Measurements from ENCODE around the gene FPR3. TPM values are rescaled to one million over a fixed set of nuclear protein-coding genes. Genes with fewer than 3 reads are reported as not detected.
A peak's percentile ranks its signal among the peaks of the same experiment; 100 is the strongest.

The FPR3 gene
- total RNA-seq, 1 experiment from 2014 or later = not detected

DNA sequence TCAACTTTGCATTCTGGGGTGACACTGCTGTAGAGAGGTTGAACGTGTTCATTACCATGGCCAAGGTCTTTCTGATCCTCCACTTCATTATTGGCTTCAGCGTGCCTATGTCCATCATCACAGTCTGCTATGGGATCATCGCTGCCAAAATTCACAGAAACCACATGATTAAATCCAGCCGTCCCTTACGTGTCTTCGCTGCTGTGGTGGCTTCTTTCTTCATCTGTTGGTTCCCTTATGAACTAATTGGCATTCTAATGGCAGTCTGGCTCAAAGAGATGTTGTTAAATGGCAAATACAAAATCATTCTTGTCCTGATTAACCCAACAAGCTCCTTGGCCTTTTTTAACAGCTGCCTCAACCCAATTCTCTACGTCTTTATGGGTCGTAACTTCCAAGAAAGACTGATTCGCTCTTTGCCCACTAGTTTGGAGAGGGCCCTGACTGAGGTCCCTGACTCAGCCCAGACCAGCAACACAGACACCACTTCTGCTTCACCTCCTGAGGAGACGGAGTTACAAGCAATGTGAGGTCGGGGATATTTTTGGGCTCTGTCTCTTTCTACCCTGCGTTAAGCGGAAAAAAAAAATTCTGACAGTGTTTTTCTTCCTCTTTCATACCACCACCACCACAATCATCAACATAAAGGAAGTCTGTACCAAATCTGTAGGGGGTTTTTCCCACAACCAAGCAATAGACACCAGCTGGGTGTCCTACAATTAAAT is 29.5 kb downstream of the FPR3 start:
- DNase-seq (ENCODE audit: low read depth) = no peak
- in situ Hi-C loops (cut with HindIII; ENCODE audit: low pct_unique_long_range_greater_than_20kb, low sequenced_read_pairs) = no loop called here

DNA sequence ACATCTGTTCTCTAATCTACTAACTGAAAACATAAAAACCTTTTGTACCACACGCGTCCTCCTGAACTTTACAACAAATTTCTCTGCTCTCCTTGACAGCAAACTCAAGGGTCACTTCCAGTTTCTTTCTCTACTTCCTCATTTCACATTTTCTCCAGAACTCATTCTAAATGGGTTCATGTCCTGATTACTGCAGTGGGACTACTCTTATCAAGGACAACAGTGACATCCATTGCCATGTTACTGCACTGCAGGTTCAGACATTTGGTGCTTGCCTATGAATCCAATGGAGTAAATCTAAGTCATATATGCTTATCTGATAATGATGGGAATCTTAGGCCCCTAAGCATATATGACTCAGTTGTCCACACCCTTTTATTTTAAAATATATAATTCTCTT is 35.3 kb downstream of the FPR3 start:
- DNase-seq (ENCODE audit: low read depth) = no peak
- in situ Hi-C loops (cut with HindIII; ENCODE audit: low pct_unique_long_range_greater_than_20kb, low sequenced_read_pairs) = no loop called here

DNA sequence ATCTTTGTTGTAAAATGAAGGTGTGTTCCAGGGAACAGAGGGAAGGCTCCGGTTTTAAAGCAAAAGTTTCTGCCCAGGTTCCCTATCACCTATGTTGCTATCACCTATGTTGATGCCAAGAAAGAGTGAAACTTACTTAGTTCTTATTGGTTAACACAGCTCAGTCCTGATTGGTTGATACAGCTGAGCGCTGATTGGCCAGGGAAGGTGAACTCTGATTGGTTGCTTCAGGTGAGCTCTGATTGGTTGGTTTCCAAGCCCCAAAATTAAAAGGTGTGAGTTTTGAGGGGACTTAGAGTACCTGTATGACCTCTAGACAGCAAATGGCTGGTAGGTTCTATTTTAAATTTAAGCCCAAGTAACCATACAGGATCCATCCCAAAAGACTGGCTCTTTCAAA is 42.2 kb downstream of the FPR3 start:
- in situ Hi-C loops (cut with HindIII; ENCODE audit: low pct_unique_long_range_greater_than_20kb, low sequenced_read_pairs) = no loop called here
- no peak for DNase-seq (ENCODE audit: low read depth)

DNA sequence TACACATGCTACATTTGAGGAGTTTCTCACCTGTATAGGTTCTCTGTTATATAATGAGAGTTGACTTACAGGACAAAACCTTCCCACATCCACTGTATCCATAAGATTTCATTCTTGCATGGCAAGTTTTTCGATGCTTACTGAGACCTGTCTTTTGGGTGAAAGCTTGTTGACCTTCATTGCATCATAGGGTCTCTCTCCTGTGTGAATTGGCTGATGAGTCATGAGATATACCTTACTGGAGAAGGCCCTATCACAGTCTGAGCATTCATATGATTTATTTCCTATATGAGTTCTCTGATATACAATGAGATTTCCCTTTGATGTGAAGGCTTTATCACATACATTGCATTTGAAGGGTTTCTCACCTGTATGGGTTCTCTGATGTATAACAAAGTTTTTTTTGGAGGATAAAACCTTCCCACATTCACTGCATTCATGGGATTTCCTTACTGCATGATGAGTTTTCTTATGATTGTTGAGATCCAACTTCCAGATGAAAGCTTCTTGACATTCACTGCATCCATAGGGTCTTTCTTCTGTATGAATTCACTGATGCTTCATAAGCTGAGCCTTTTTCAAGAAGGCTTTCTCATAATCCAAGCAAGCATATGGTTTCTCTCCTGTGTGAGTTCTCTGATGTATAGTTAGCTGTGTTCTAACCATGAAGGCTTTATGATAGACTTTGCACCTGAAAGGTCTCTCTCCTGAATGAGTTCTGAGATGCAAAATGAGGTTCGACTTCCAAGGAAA is 67.1 kb downstream of the FPR3 start:
- in situ Hi-C loops (cut with HindIII; ENCODE audit: low pct_unique_long_range_greater_than_20kb, low sequenced_read_pairs) = no loop called here
- DNase-seq (ENCODE audit: low read depth) = peak; percentile 10

DNA sequence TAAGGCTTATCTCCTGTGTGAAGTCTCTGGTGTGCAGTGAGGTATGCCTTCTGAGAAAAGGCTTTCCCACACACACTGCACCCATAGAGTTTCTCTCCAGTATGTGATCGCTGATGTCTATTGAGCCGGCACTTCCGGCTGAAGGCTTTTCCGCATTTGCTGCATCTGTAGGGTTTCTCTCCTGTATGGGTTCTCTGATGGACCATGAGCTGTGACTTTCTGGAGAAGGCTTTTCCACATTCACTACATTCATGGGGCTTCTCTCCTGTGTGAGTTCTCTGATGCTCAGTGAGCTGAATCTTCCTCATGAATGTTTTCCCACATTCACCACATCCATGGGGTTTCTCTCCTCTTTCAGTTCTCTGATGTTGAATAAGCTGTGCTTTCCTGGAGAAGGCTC is 78.1 kb downstream of the FPR3 start:
- no peak for DNase-seq (ENCODE audit: low read depth)
- in situ Hi-C loops (cut with HindIII; ENCODE audit: low pct_unique_long_range_greater_than_20kb, low sequenced_read_pairs) = no loop called here

Other genes with a start within 250 kb of the FPR3 start
- gene ZNF175, start 223.9 kb upstream of the FPR3 start, total RNA-seq (2014; rRNA removed; shearing (Covaris generic); ENCODE audit: low replicate concordance) = 2.5 and 10.8 TPM in 2 replicates
- gene SIGLEC5, start 164.8 kb upstream of the FPR3 start, total RNA-seq (2014; rRNA removed; shearing (Covaris generic); ENCODE audit: low replicate concordance) = not detected in 2 replicates
- not detected in 2 replicates for gene SIGLEC14, start 148.3 kb upstream of the FPR3 start, total RNA-seq (2014; rRNA removed; shearing (Covaris generic); ENCODE audit: low replicate concordance)
- gene SPACA6, start 101.8 kb upstream of the FPR3 start, total RNA-seq (2014; rRNA removed; shearing (Covaris generic); ENCODE audit: low replicate concordance) = 2.1 and 4.9 TPM in 2 replicates
- not detected in 2 replicates for gene HAS1, start 71.2 kb upstream of the FPR3 start, total RNA-seq (2014; rRNA removed; shearing (Covaris generic); ENCODE audit: low replicate concordance)
- not detected in 2 replicates for gene FPR1, start 43.3 kb upstream of the FPR3 start, total RNA-seq (2014; rRNA removed; shearing (Covaris generic); ENCODE audit: low replicate concordance)
- gene FPR2, start 34.0 kb upstream of the FPR3 start, total RNA-seq (2014; rRNA removed; shearing (Covaris generic); ENCODE audit: low replicate concordance) = 1.1 TPM in 1 of 2 replicates, not detected in the other
- gene ZNF577, start 92.8 kb downstream of the FPR3 start, total RNA-seq (2014; rRNA removed; shearing (Covaris generic); ENCODE audit: low replicate concordance) = not detected in 2 replicates
- gene ZNF649, start 109.9 kb downstream of the FPR3 start, total RNA-seq (2014; rRNA removed; shearing (Covaris generic); ENCODE audit: low replicate concordance) = not detected in 2 replicates
- 0.78 and 4.4 TPM in 2 replicates for gene ZNF613, start 132.3 kb downstream of the FPR3 start, total RNA-seq (2014; rRNA removed; shearing (Covaris generic); ENCODE audit: low replicate concordance)
- 3.0 and 6.7 TPM in 2 replicates for gene ZNF350, start 191.7 kb downstream of the FPR3 start, total RNA-seq (2014; rRNA removed; shearing (Covaris generic); ENCODE audit: low replicate concordance)
- gene ZNF615, start 213.1 kb downstream of the FPR3 start, total RNA-seq (2014; rRNA removed; shearing (Covaris generic); ENCODE audit: low replicate concordance) = 1.3 and 5.2 TPM in 2 replicates
- gene ZNF614, start 233.2 kb downstream of the FPR3 start, total RNA-seq (2014; rRNA removed; shearing (Covaris generic); ENCODE audit: low replicate concordance) = 6.6 and 8.7 TPM in 2 replicates

Measured in Caki2 (cell line).